K562 treated with DMSO at 1 percent for 48 hours (cell line): ENCODE data around the gene PERCC1. TPM values are rescaled to one million over a fixed set of nuclear protein-coding genes. Genes with fewer than 3 reads are reported as not detected.

Experiments used
- total RNA-seq: library from RNA; unstranded; fragments of 300-600 nt; gene quantifications from 2 replicates; pipeline ENCODE4 v1.2.3, GENCODE V29; 2022; ENCODE audit warnings: low replicate concordance; ENCODE audit errors: extremely low read depth

The PERCC1 gene
- total RNA-seq, result not detected in 2 replicates

DNA sequence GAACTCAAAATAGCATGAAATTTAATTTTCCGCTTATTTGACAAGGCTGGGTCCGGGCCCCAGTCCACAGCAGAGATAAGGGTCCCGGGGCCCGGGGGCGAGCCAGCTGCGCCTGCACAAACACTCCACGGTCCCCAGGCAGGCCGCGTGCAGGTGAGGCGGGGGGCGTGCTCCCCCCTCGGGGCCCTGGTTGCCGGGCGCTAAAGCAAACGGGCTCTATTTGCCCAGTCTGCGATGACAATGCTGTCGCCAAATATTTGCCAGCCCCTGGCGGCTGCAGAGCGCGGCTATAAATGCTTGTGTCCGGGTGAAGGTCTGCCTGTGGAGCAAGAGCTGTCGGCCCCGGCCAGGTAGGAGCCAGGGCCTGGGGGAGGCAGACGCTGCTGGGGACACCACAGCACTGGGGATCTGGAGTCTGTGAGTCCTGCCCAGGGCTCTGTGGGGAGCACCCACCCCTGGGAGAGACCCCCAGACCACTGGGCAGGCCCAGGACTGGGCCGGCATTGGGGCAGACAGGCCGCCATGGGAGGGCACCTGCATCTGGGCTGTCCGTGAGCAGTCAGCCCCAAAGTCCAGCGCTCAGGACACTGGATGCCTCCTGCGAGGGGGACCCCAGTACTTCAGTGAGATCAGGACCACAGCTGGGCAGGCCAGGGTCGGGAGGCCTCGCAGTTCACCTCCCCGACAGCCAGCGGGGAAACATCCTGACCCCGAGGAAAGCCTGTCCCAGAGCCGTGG lies at the start of gene PERCC1:
PERCC1 (plus strand) TSS at position 320 of the 738 bp plus-strand sequence. CDS start 1,516 bp downstream, outside the sequence.

GRCh38 chr16:1414532-1415260 lies 16.2 kb upstream of the PERCC1 start, which contains the start of gene UNKL:
Gene UNKL (minus strand): TSS chr16:1414704. CDS start chr16:1414691, 13 bp downstream.

GRCh38 chr16:1443980-1444729 lies 13.3 kb downstream of the PERCC1 start, which contains the start of gene CCDC154:
Gene CCDC154 (minus strand): TSS chr16:1444556. CDS start chr16:1444322, 234 bp downstream.

GRCh38 chr16:1474796-1475551 lies 44.1 kb downstream of the PERCC1 start, which contains the start of gene CLCN7:
Gene CLCN7 (minus strand): TSS chr16:1475028. CDS start chr16:1474974, 54 bp downstream.

Other genes with a start within 250 kb of the PERCC1 start
- gene TPSG1, start 205.8 kb upstream of the PERCC1 start, total RNA-seq, result not detected in 2 replicates
- not detected in 2 replicates for gene TPSB2, start 200.9 kb upstream of the PERCC1 start, total RNA-seq
- gene TPSAB1, start 190.4 kb upstream of the PERCC1 start, total RNA-seq, result not detected in 2 replicates
- gene TPSD1, start 175.0 kb upstream of the PERCC1 start, total RNA-seq, result not detected in 2 replicates
- gene UBE2I, start 121.4 kb upstream of the PERCC1 start, total RNA-seq, result not detected in 2 replicates
- gene BAIAP3, start 97.4 kb upstream of the PERCC1 start, total RNA-seq, result not detected in 2 replicates
- gene TSR3, start 79.2 kb upstream of the PERCC1 start, total RNA-seq, result not detected in 2 replicates
- gene GNPTG, start 79.1 kb upstream of the PERCC1 start, total RNA-seq, result not detected in 2 replicates
- gene UNKL, start 16.4 kb upstream of the PERCC1 start, total RNA-seq, result not detected in 2 replicates
- gene UQCC4, start 10.3 kb upstream of the PERCC1 start, total RNA-seq, result not detected in 2 replicates
- gene CCDC154, start 13.5 kb downstream of the PERCC1 start, total RNA-seq, result not detected in 2 replicates
- not detected in 2 replicates for gene CLCN7, start 44.0 kb downstream of the PERCC1 start, total RNA-seq
- not detected in 2 replicates for gene PTX4, start 57.9 kb downstream of the PERCC1 start, total RNA-seq
- gene TELO2, start 62.3 kb downstream of the PERCC1 start, total RNA-seq, result not detected in 2 replicates
- not detected in 2 replicates for gene TMEM204, start 102.6 kb downstream of the PERCC1 start, total RNA-seq
- gene IFT140, start 181.0 kb downstream of the PERCC1 start, total RNA-seq, result not detected in 2 replicates
- gene CRAMP1, start 181.3 kb downstream of the PERCC1 start, total RNA-seq, result not detected in 2 replicates
- gene JPT2, start 247.2 kb downstream of the PERCC1 start, total RNA-seq, result not detected in 2 replicates